Type B pancreatic cell (in vitro differentiated cells): Measurements from ENCODE around the gene HAUS5. TPM values are rescaled to one million over a fixed set of nuclear protein-coding genes. Genes with fewer than 3 reads are reported as not detected.

Source experiments
- DNase-seq: peaks from one replicate; pipeline ENCODE4 v3.0.0; 2021; ENCODE audit warnings: mixed read lengths; ENCODE audit not compliant: unreplicated experiment; ENCODE audit errors: extremely low spot score
- H3K27ac Mint-ChIP-seq: 2 replicates; pipeline ENCODE4 v1.8.0; 2021; ENCODE audit warnings: mild to moderate bottlenecking, mixed read lengths
- H3K27me3 Mint-ChIP-seq: 2 replicates; pipeline ENCODE4 v1.8.0; 2021; ENCODE audit warnings: mixed read lengths
- H3K36me3 Mint-ChIP-seq: 2 replicates; pipeline ENCODE4 v1.8.0; 2021; ENCODE audit warnings: mixed read lengths
- H3K4me1 Mint-ChIP-seq: one replicate; pipeline ENCODE4 v1.8.0; 2021; ENCODE audit warnings: mixed read lengths; ENCODE audit not compliant: unreplicated experiment
- H3K4me3 Mint-ChIP-seq: 2 replicates; pipeline ENCODE4 v1.8.0; 2021; ENCODE audit warnings: mild to moderate bottlenecking, mixed read lengths
- H3K9me3 Mint-ChIP-seq: 2 replicates; pipeline ENCODE4 v1.8.0; 2021; ENCODE audit warnings: mixed read lengths
- total RNA-seq: library from RNA; stranded (reverse); gene quantifications from 2 replicates; pipeline ENCODE4 v1.2.1, GENCODE V29; 2021; ENCODE audit warnings: low replicate concordance
- TF ChIP-seq, protein P1 (sequence below): fragments of 200-600 bp; sonication (generic); conservative IDR thresholded peaks from 2 replicates; pipeline ENCODE4 v1.5.0; 2021; ENCODE audit warnings: antibody characterized with exemption, mild to moderate bottlenecking

The HAUS5 gene
- total RNA-seq, 1 donor from 2014 or later, result 42.6 TPM

DNA sequence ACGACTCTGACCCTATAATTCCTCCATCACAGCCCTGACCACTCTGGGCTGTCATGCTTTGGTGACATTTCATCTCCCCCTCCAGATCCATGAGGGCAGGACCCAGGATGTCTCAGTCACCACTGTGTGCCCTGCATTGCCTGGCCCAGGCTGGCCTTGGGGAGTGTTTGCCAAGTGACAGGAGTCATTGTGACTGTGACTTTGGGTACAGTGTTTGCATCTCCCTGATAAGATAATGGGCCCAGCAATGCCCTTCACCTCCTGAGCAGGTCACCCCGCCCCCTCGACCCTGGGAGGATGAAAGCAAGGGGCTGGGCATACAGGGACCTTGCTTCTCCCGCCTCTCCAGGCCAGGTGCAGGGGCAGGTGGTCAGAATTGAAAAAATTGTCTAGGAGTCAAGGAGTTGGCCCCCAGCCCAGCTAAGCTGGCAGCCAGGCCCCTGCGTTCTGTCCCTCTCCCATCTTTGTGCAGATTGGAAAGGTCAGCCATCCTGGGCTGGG, 43.2 kb upstream of the HAUS5 start:
- Mint-ChIP-seq H3K36me3 (no peaks in the 10 kb centered on the region), H3K27me3 (peaks cover 20% of the 10 kb centered on the region), H3K27ac (peak overlapping the region; percentile 34), H3K4me3 (no peak overlapping the region), H3K9me3 (no peaks in the 10 kb centered on the region), H3K4me1 (no peaks in the 10 kb centered on the region)
- TF ChIP-seq, protein P1, sequence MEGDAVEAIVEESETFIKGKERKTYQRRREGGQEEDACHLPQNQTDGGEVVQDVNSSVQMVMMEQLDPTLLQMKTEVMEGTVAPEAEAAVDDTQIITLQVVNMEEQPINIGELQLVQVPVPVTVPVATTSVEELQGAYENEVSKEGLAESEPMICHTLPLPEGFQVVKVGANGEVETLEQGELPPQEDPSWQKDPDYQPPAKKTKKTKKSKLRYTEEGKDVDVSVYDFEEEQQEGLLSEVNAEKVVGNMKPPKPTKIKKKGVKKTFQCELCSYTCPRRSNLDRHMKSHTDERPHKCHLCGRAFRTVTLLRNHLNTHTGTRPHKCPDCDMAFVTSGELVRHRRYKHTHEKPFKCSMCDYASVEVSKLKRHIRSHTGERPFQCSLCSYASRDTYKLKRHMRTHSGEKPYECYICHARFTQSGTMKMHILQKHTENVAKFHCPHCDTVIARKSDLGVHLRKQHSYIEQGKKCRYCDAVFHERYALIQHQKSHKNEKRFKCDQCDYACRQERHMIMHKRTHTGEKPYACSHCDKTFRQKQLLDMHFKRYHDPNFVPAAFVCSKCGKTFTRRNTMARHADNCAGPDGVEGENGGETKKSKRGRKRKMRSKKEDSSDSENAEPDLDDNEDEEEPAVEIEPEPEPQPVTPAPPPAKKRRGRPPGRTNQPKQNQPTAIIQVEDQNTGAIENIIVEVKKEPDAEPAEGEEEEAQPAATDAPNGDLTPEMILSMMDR, result no peak
- DNase-seq, result no peak

DNA sequence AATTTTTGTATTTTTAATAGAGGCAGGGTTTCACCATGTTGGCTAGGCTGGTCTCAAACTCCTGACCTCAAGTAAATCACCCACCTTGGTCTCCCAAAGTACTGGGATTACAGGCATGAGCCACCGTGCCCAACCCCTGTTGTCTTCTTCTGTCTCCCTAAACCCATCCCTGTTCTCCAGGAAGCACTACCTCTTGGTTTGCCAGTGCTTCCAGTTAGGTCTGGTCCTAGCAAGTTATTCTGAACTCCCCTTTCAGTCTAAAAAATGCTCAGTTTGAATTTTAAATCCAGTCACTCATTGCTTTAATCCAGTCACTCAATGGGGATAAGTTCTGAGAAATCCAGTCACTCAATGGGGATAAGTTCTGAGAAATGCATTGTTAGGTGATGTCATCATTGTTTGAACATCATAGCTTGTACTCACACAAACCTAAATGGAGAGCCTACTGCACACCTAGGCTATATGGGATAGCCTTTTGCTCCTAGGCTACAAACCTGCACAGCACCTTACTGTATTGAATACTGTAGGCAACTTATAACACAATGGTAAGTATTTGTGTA, 41.0 kb upstream of the HAUS5 start:
- H3K27ac Mint-ChIP-seq, result no peak overlapping the region
- TF ChIP-seq, protein P1, result no peak
- no peak for DNase-seq
- peaks cover 13% of the 10 kb centered on the region for H3K27me3 Mint-ChIP-seq
- H3K4me3 Mint-ChIP-seq, result no peak overlapping the region
- H3K36me3 Mint-ChIP-seq, result no peaks in the 10 kb centered on the region
- H3K9me3 Mint-ChIP-seq, result peaks cover 15% of the 10 kb centered on the region
- no peaks in the 10 kb centered on the region for H3K4me1 Mint-ChIP-seq

DNA sequence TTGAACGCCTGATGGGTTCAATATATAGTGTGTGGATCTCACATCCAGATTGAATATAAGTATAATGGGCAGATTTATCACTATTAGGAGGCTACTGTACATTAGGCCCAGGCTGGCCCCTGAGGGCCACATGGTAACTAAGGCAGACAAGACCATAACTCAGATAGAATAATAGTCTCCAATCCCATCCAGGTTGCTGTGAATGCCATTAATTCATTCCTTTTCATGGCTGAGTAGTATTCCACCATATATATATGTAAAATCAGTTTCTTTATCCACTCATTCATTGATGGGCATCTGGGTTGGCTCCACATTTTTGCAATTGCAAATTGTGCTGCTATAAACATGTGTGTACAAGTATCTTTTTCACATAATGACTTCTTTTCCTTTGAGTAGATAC, 34.6 kb upstream of the HAUS5 start:
- no peak for DNase-seq
- Mint-ChIP-seq H3K4me1 (no peaks in the 10 kb centered on the region), H3K4me3 (no peak overlapping the region), H3K27ac (no peak overlapping the region), H3K36me3 (no peaks in the 10 kb centered on the region), H3K27me3 (peaks cover 6% of the 10 kb centered on the region), H3K9me3 (peaks cover 22% of the 10 kb centered on the region)
- TF ChIP-seq, protein P1, result no peak

DNA sequence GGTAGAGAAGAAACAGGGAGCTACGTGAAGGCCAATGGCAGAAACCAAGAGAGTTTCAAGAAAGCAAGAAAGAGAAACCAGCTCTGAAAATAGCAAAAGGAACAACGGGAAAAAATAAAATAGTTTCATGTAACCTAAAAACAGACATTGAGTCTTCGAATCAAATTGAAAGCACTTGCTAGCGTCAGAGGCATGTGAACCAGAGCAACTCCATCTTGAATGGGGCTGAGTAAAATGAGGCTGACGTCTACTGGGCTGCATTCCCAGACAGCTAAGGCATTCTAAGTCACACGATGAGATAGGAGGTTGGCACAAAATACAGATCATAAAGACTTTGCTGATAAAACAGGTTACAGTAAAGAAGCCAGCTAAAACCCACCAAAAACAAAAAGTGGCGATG, 33.8 kb upstream of the HAUS5 start:
- Mint-ChIP-seq H3K4me3 (no peak overlapping the region), H3K36me3 (no peaks in the 10 kb centered on the region), H3K27me3 (peaks cover 10% of the 10 kb centered on the region), H3K27ac (no peak overlapping the region), H3K9me3 (peaks cover 22% of the 10 kb centered on the region), H3K4me1 (no peaks in the 10 kb centered on the region)
- TF ChIP-seq, protein P1, result no peak
- DNase-seq, result no peak

DNA sequence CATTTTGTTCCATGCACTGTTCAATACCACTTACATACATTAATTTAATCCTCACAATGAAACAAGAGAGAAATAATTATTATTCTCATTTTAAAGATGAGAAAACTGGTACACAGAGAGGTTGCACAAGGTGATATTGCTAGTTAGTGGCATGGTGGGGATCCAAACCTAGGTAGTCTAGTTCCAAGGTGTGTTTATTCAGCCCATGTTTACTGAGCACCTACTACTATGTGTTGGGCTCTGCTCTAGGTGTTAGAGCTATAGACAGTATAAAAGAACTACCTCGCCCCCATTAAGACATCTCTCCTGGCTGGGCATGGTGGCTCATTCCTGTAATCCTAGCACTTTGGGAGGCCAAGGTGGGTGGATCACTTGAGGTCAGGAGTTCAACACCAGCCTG, 29.8 kb upstream of the HAUS5 start:
- Mint-ChIP-seq H3K27ac (no peak overlapping the region), H3K36me3 (no peaks in the 10 kb centered on the region), H3K9me3 (no peaks in the 10 kb centered on the region), H3K4me3 (no peak overlapping the region), H3K27me3 (peaks cover 28% of the 10 kb centered on the region), H3K4me1 (no peaks in the 10 kb centered on the region)
- TF ChIP-seq, protein P1, result no peak
- no peak for DNase-seq
